Hematopoietic multipotent progenitor cell treated with erythropoietin and hydrocortisone succinate and interleukin-3 and kit ligand, for 6 days (in vitro differentiated cells): ENCODE data around the gene PLAGL1.
"Not testable (repeated sequence)": the region's sequence is repeated elsewhere in the genome, so short reads cannot be mapped to it uniquely, and the experiment has no call there.

Experiments used
- DNase-seq: peaks from one replicate; pipeline ENCODE4 v3.0.0-alpha.2; 2015

Gene PLAGL1, protein sequence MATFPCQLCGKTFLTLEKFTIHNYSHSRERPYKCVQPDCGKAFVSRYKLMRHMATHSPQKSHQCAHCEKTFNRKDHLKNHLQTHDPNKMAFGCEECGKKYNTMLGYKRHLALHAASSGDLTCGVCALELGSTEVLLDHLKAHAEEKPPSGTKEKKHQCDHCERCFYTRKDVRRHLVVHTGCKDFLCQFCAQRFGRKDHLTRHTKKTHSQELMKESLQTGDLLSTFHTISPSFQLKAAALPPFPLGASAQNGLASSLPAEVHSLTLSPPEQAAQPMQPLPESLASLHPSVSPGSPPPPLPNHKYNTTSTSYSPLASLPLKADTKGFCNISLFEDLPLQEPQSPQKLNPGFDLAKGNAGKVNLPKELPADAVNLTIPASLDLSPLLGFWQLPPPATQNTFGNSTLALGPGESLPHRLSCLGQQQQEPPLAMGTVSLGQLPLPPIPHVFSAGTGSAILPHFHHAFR

GRCh38 chr6:144008120-144008811 is at the start of gene PLAGL1:
Gene PLAGL1 (minus strand): TSS chr6:144008259. CDS start chr6:143948136, 60,123 bp downstream.
- peak; percentile 69 for DNase-seq

- peak; percentile 58 for DNase-seq
Observed at GRCh38 chr6:144055121-144055931, 47.3 kb upstream of the PLAGL1 start.

DNA sequence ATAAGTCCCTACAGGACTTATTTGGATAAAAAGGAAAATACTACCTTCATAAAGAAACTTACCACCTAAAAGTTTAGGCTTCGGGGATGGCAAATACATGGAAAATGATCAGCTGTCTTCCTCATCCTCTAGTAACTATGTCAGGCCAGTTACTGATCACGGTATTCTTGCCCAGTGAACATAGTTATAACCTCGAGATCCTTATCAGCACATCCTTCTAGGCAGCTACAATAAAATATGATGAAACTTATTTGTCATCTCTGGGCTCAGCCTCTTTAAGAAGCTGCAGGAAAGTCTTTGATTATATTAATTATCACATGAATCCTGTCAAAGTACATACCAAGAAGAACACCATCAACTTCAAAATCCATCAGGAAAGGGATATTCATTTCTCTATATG is 45.5 kb upstream of the PLAGL1 start:
- DNase-seq = peak; percentile 57

DNA sequence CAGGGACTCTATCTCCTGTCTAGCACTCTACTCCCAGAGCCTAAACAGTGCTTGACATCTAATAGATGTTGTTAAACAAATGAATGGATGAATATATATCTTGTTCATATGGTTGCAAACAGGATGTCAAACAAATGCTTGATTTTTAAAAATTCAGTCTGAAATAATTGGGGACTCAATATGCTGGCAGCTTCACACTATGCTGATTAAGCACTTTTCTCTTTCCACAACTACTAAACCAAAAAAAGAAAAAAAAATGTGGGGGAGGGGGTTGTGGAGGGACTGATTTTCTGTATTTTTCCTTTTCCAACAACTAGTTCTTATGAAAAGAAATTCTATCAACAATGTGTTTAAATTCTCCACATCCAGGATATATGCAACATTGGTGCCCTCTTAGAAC is 44.4 kb upstream of the PLAGL1 start:
- no peak for DNase-seq

DNA sequence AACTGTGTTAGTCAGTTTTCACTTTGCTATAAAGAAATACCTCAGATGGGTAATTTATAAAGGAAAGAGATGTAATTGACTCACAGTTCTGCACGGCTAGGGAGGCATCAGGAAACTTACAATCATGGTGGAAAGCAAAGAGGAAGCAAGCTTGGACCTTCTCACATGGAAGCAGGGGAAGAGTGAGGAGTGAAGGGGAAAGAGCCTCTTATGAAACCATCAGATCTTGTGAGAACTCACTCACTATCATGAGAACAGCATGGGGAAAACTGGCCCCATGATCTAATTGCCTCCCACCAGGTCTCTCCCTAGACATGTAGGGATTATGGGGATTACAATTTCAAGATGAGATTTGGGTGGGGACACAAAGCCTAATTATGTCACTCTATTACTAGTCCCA is 41.3 kb upstream of the PLAGL1 start:
- no peak for DNase-seq

DNA sequence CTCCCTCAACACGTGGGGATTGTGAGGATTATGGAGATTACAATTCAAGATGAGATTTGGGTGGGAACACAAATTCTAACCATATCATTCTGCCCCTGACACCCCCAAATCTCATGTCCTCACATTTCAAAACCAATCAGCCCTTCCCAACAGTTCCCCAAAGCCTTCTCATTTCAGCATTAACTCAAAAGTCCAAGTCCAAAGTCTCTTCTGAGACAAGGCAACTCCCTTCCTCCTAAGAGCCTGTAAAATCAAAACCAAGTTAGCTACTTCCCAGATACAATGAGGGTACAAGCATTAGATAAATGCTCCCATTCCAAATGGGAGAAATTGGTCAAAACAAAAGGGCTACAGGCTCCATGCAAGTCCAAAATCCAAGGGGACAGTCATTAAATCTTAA is 39.6 kb upstream of the PLAGL1 start:
- DNase-seq = no peak

DNA sequence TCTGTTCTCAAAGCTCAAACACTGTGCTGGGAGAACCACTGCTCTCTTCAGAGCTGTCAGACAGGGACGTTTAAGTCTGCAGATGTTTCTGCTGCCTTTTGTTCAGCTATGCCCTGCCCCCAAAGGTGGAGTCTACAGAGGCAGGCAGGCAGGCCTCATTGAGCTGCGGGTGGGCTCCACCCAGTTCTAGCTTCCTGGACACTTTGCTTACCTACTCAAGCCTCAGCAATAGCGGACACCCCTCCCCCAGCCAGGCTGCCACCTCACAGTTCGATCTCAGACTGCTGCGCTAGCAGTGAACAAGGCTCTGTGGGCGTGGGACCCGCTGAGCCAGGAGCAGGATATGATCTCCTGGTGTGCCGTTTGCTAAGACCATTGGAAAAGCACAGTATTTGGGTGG is 38.6 kb upstream of the PLAGL1 start:
- DNase-seq = not testable (repeated sequence)

GRCh38 chr6:144044989-144045388 is 36.9 kb upstream of the PLAGL1 start:
- not testable (repeated sequence) for DNase-seq

DNA sequence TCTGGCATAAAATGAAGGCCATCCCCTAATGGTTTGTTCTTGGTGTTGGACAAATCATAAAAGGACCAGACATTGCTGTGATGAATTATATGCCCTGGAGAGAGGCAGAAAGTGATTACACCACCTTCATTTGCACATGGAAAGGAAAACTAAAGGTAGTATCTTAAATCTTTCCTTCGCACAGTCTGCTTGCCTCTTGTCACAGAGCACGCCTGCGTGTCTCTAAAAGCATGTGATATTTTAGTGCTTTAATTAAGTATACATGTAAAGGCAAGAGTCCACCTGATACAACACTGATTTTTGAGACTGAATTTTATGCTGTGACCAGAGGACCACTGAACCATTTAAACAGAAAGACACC is 28.8 kb upstream of the PLAGL1 start:
- DNase-seq = no peak

DNA sequence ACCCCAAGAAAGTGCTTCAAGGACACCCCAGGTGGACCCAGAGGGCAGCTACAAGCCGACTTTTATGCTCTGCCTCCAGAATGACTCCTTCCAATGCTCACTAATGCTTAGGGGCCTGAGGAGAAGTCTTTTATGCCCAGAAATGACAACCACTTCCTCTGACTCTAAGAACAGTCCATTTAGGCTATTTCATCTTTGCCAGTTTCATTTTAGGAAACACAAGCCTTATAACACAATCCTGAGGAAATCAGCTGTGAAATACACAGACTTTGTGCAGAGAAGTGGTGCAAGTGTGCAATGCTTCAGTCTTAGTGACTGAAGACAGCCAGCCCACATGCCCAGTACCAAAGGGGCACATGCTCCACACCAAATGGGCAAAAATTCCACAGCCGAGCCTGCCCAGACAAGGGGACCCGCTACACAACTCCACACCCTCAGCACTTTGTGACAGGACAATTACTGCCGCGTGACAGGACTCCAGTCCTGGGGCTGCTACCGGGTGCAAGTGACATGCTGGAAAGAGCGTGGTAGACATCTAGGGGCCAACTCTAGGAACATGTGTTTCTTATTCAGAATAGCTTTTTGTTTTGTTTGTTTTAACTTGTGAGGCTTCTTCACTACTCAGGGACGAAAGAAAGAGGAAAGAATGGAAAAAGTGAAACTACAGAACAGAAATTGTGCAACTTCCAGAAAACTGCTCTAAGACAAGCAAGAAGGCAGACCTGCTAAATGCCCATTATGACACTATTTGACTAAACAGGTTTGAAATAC is 28.2 kb upstream of the PLAGL1 start:
- peak; percentile 80 for DNase-seq

DNA sequence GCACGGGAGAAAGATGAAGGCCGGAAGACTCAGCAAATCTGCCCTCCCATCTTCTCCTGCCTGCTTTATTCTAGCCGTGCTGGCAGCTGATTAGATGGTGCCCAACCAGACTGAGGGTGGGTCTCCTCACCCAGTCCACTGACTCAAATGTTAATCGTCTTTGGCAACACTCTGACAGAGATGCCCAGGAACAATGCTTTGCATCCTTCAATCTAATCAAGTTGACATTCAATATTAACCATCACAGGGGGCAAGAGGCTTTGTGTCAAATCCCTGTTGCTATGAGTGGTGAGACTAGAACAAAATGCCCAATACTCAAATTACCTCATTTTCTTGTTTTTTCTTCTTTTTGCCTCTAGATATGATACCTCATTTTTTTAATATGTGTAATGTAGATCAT is 27.4 kb upstream of the PLAGL1 start:
- no peak for DNase-seq

- peak; percentile 55 for DNase-seq
Observed at GRCh38 chr6:144033816-144034735, 26.0 kb upstream of the PLAGL1 start.

DNA sequence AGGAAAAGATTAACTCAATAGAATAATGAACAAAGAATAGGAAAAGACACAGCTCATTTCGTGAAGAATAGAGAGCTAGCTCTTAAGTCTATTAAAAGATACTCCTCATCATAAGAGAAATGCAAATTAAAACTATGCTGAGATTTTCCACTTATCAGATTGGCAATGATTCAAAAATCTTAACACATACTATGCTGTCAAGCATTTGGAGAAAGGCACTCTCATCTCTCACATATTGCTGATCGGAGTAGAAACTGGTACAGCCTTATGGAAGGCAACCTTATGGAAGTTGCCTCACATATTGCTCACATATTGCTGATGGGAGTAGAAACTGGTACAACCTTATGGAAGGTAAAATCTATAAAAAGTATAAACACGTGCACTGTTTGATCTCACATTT is 21.4 kb upstream of the PLAGL1 start:
- no peak for DNase-seq

- no peak for DNase-seq
Observed at GRCh38 chr6:144027932-144028587, 20.0 kb upstream of the PLAGL1 start.

GRCh38 chr6:144023216-144023615 is 15.2 kb upstream of the PLAGL1 start:
- no peak for DNase-seq

GRCh38 chr6:144019929-144020328 is 11.9 kb upstream of the PLAGL1 start:
- peak; percentile 22 for DNase-seq

DNA sequence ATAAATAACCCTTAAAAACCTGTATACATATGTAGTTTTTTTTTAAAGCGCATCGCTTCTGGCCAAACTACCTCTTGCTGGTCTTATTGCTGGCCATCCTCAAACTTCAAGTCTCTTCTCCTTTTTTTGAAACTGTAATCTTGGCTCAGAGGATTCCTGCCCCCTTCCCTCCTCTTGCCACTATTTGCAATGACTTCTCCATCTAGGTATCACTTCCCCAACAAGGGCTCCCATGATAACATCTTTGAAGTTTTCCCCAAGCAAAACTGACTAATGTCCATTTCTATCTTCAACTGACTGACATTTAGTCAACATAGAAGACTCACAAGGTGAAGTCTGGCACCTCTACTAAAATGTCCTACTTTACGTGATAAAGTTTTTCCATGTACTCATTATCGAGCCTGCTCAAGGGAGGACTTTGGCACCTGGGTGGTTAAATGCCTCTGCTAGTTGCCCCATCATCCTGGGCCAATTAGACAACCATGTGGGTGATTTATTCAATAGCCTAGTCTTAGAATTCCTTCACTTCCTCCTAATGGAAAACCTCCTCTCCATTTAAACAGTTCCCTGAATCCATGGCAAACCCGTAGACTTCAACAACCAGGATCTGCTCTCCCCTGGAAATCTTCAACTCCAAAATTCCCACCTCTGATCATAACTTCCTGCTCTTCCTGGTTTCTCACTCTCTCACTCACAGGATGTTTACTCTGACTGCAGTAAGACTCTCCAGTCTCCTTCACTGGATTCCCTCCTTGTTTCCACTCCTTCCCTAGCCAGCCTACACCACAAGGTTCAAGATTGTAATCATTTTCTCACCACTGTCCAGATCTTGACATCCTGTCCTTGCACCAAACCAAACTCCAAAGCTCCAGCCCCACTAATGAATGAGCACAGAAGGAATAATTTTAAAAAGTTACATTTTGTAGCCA is 9.4 kb upstream of the PLAGL1 start:
- DNase-seq = no peak

GRCh38 chr6:144013486-144013909 is 5.4 kb upstream of the PLAGL1 start:
- peak; percentile 95 for DNase-seq

DNA sequence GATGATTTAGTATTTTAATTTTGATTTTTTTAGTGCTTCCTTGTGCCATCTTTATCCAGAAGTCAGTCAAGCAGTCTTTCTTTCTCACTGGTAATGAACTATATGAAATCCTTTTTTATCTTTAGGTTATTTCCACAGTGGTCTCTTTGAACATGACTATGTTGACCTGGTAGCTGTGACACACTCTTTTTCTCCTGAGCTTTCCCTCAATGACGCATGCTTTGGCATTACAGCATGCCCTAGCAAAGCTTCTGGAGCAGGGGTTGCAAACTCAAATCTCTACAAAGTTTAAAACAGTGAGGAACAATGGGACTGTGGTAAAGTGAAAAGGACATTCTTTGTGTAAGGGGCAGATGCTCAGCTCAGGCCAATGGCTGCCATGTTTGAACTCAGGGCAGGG is 4.5 kb upstream of the PLAGL1 start:
- DNase-seq = no peak

GRCh38 chr6:144009628-144010027 is 1.6 kb upstream of the PLAGL1 start:
- not testable (repeated sequence) for DNase-seq
